HG03097 (cell line): ENCODE measurements around the gene NFIB.

Source experiments
- ATAC-seq: cut with Tn5 transposase; IDR thresholded peaks from one replicate; pipeline ENCODE4 v1.9.1; 2021; ENCODE audit not compliant: unreplicated experiment, low FRiP score

The NFIB gene

DNA sequence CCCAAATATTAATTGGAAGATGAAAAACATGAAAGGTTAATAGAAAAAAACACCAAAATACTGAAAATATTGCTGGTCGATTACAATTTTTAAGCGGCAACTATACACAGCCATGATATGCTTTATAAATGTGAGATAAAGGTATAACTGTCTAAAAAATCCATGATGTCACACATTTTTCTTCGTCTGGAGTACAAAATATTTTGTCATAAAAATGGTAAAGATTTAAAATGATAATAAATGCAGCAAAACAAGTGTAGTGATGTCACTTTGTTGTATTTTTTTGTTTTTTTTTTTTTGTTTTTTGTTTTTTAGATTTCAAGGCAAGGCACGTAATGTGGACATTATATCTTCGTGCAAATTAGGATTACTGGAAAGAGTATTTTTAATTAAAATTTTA, 227.4 kb downstream of the NFIB start:
- ATAC-seq, result no peak

DNA sequence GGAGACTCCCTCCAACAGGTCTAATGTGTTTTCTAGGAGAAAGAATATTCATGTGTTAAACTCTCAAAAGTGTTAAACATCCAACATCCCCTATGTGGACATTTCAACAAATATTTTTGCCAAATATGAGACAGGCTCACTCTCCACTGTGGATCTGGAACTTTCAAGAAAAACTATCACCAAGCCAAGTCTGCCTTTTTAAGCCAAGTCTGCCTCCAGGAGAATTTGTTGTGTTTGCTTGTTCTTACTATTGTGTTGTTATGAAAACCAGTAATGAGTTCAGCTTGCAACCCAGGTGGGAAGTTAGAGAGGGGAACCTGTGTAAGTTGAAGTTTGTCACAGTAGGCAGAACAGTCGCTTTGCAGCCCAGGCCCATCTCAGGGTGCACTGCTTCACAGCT, 228.1 kb downstream of the NFIB start:
- ATAC-seq, result no peak

DNA sequence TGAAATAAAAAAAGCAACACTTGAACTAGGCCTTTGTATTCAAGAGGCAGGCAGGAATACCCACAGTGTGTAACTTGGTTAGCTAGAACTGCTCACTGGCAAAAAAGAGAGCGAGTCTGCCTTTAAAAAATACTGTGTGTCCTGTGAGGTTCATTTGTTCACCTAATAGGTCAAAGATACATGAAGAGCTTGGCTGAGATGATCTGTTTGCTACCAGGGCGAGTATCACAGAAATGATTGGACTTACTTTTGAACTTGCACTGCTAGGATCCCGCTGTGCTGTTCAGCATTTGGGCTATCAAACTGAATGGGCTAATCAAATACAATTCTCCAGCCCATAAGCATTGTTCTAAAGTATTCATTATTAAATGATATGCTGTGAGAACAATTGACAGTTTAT, 229.1 kb downstream of the NFIB start:
- ATAC-seq, result no peak

DNA sequence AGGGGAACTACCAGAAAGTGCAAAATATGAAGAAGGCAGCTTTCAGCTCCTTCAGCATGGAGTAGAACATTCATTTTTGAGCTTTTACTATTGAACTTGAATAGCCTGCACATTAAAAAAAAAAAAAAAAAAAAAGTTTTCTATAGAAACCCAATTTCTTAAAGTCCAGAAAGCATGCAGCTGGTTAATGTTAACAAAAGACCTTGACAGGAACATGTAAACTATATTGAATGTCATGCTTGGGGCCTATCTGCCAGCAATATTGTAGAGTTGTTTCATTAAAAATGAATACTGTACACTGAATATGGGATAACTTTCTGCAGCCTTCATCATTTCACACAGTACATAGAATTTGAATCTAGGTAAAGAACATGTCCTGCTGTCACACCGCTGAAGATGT, 230.6 kb downstream of the NFIB start:
- no peak for ATAC-seq

DNA sequence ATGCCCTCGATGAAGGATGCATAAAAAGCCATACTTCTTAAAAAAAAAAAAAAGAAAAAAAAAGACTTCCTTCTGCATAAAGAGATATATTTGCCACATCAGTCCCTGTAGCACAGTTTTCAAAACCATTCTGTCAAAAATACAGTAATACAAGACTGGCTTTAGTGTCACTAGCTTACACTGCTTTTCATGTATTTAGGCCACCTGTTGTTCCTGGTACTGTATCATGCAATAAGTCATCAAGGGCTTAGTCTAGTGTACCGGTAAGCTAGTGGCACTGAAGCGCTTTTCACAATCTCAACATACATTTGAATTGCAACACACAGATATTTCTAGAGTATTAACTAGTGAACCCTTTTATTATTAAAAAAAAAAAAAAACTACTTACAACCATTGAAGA, 231.2 kb downstream of the NFIB start:
- ATAC-seq, result no peak

DNA sequence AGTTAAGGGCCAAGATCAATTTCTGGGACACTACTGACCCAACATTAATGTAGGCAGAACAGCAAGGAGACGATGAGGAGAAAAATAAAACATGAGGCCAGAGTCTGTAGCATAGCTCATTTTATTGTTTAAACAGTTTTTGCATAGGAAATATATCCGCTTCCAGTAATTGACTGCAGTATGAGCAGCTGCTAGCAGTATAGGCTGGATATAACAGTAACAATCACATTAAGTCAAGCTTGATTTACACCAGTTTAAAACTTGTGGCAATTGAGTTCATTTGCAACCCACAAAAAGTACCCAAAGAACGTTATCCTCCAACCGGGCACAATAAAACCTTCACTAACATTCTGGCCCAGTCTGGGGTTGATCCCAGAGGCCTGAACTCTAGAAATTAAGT, 232.2 kb downstream of the NFIB start:
- ATAC-seq, result no peak

DNA sequence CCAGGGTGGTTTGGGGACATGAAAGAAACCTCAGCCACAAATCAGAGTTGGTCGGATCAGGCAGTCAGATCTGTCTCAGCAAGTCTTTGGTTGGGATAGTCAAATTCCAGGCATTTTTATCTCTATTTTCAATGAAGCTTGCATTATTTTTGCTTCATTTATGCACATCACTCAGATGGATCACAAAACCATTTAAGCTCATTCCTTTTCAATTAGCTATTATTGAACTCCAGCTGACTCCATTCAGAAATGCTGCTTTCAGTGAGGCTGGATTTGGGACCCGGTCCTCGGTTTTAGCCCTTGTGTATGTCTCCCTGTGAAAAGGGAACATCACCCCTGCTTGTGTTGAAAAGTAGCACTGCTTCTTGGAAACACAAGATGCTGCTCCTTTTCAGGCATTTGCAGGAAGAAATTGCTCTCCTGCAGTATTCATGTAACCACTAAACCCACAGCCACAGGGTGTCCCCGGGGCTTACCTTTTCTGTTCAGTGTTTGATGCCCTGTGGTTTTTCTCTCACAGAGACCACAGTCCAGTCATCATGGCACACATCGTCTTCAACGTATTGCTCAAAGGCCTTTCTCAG, 232.9 kb downstream of the NFIB start:
- no peak for ATAC-seq

DNA sequence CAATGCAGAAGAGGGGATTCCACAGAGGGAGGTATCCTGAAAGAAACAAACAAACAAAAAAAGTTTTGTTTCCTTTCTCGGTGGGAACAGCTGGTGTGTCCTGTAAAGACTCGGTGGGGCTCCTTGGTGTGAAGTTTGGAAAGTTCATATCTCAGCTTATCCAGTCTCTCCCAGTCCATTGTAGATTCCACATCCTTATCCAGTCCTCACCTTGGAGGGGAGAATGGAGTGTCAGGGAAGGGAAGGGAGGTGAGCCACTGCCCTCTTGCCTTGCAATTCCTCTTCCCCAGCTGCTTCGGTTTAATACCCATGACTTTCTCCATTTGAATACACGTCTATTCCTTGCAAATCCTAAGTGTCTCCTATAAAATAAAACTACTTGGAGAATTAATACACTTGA, 234.5 kb downstream of the NFIB start:
- no peak for ATAC-seq

DNA sequence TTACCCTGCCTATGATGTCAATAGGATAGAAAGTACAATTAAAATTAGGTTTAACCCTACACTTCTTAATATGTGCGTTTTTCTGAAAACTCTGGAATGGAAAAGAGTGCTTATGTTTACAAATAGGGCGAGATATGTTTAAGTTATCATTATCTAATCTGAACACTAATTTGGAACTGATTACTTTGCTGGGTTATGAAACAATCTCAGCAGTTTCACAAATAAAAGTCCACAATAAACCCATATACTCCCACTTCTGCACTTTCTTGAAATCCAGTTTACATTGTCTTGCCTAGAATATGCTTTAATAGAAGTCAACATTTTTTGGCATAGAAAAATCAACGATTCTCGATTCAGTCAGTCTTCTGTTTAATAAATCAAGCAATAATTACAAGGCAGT, 236.3 kb downstream of the NFIB start:
- ATAC-seq, result no peak

DNA sequence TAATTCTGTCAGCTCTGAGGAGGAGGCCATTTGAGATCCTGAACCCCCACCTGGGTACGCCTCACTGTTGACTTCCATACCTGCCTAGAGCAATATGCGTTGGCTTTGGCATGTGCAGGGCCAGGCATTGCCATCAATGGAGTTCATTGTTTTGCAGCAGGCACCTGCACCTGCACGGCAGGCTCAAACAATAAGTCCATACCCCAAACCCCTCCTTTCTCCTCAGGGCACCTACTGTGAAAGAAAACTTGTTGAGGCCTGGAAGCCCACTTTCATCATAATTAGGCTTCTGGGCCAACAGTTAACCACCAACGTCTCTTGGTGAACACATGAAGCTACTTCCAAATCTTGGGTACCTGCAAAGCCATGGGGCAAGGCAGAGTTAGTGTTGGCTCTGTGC, 238.7 kb downstream of the NFIB start:
- no peak for ATAC-seq

DNA sequence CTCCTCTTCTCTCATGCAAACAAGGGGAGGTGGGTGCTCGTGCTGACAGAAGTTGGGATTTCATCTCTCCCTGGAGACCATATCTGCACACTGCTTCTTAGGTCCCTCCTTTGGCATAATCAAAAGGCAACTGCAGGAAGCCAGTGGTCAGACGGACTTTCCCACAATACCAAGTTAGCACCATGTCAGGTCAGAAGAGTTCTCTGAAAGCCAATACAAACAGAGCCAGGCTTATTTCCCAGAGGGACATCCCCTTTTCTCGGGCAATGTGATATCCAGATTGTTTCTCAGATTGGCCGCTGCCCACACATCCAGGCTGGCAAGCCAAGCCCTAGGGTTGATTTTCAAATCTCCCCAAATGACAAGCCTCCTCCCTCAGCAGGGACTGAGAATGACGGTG, 241.1 kb downstream of the NFIB start:
- no peak for ATAC-seq

DNA sequence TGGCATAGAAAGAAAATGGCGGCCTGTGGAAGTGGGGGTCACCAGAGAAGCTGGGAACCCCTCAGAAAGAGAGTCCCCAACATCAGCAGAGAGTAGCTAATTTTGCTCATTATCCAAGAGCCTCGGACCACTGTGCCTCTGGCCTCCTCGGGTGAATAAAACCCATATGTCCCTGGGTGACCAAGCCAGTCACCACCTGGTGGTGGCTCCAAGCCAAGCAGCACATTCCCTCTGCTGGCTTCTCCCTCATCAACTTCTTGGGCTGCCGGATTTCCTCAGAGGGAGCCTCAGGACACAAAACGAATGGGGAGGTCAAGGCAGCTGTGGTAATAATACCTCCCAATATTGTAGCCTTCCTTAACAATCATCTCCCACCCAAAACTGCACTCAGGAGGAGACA, 242.5 kb downstream of the NFIB start:
- no peak for ATAC-seq

DNA sequence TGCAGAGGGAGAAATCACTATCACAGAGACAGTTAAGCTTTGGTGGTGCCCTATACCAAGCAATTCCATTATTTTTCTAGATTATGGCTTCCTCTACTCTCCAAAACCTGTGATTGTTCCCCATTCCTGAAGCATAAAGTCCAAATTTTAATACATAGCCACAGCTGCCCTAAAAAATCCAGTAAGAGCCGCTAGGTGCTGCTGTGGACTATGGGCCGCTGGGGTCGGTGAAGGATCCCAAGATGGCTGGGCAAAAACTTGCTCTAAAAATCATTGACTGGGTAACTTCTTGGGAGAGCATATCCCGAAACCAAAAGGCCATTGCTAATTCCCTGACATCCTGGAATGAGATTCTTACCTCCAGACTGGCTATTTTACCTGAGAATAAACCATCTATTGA, 245.3 kb downstream of the NFIB start:
- ATAC-seq, result no peak

DNA sequence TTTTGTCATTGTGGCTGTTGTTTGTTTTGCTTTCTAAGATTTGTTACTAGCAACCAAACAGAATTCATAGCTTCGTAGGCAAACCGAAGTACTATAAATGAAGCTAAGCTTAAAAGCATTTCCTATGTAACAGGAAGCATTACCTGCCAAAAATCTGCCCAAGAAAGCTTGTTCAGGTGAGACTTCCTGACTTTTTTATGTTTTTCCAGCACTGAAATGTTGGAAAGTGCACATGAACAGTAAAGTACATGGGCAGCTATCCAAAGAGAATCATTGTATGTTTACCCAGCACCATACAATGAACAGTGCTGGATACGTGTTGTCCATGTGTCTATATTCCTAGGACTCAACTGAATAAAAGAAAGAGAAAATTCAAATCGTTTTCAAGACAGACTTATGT, 247.1 kb downstream of the NFIB start:
- no peak for ATAC-seq

DNA sequence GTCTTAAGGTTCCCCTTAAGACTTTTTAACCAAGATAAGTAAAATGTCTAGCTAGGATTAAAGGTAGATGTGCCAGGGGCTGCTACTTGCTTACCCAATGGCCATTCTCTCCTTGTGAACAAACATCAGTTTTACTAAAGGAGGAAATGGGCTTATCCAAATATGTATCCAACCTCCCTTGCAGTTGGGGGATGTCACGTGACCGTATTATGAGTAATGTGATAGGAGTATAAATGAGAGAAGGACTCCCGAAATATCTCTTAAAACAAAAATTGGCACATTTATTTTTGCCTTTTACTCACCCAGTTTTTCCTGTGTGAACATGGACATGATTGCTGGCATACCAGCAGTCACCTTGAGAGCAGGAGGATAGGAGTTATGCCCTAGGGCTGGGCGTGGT, 247.9 kb downstream of the NFIB start:
- no peak for ATAC-seq

DNA sequence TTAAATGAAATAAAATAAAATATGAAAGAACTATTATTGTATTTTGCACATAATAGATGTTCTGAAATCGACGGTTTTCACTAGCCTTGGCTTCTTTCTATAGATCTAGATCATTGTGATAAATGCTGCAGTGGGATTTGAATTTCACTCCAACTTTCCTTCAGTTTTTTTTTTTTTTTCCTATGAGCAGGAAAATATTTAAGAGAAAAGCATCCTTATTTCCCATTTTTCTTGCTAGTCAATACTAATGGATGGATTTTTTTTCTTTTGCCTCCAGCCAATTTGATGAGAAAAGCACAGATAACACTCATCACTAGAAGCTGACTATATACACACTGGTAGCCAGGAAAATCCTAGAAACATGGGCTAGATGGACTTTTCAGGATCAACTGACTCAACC, 249.0 kb downstream of the NFIB start:
- ATAC-seq, result no peak

DNA sequence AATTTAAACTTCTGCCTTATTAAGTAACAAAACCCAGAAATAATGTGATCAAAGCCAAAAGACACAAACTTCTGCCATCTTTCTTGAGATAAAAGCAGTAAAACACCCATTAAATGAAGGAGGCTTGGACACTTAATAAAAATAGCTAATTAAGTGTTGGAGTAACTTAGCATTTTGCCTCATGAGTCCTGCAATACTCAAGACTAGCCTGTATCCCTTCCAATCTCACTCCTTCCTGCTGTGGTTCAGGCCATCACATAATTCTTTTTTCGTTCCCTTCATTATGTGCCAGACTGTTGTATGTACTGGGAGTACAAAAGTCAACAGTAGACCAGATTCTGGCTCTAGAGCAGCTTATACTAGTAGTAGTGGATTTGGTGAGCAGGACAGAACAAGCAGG, 250.2 kb downstream of the NFIB start:
- no peak for ATAC-seq

DNA sequence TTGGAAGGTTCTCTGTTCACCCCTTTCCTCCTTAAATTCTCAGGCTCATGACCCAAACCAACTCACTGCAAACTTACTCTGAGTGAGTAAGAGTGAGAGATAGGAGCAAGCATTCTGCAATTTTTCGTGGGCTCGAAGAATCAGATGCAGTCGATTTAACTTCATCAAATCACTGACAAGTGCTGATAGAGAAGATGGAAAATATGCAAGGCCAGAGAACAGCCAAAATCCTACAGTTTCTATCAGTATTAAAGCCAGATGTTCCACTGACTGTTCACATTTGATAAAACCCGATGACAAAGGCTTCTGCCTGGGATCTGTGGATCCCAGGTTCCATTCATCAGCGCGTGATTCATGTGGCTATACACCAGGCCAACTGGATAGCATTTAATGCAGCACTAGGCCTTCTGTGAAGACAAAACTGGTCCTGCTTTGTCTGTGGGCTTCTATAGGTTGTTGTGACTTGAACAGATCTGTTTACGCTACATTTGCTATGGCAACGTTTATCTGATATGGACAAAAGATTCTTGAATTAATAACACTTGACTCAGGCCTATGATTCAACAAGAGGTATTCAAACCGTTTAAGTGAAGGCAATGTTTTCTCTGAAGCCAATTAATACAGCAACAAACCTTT, 251.2 kb downstream of the NFIB start:
- ATAC-seq, result no peak

DNA sequence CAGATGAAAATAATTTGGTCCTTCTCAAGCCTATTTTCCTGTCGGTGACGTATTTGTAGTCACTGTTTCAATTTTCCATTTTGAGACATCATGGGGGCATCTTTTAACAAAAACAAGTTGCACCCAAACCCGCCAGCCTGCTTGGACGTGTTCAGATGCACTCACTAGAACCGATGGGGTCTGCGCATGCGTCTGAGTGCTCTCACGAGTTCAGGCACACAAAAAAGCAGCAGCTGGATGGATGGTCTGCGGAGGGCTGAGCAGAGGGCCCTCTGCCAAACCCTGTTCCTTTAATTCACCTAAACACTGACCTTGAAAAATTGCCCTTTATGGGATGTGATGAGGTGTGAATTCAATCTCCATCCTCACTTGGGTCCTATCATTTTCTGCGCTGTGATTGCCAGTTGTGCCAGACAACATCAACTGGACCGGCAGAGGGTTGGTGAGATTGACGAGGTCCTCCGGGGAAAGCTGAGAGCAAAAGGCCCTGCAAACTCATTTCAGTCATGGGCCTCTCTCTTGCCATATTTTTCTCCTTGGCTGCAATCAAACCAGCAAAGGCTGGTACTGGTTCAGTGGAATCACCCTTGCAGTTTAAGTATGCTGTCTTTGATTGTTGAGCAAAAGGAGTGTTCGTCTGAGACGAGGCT, 251.9 kb downstream of the NFIB start:
- ATAC-seq, result no peak

DNA sequence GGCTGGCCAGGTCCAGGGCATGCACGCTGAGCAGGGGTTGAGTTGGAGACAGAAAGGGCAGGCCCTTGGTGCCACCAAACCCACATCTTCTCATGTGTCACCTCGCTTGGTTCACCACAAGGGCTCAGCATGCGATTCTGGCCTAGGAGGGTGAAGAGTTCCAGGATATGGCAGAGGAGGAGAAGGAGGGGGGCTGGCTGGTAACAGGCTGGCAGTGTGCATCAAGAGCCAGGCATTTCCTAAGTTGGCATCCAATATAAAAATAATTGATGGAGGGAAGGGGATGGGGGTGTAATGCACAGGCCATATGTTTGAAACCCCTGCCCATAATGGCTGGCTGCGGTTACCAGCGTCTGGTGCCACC, 255.6 kb downstream of the NFIB start:
- no peak for ATAC-seq

DNA sequence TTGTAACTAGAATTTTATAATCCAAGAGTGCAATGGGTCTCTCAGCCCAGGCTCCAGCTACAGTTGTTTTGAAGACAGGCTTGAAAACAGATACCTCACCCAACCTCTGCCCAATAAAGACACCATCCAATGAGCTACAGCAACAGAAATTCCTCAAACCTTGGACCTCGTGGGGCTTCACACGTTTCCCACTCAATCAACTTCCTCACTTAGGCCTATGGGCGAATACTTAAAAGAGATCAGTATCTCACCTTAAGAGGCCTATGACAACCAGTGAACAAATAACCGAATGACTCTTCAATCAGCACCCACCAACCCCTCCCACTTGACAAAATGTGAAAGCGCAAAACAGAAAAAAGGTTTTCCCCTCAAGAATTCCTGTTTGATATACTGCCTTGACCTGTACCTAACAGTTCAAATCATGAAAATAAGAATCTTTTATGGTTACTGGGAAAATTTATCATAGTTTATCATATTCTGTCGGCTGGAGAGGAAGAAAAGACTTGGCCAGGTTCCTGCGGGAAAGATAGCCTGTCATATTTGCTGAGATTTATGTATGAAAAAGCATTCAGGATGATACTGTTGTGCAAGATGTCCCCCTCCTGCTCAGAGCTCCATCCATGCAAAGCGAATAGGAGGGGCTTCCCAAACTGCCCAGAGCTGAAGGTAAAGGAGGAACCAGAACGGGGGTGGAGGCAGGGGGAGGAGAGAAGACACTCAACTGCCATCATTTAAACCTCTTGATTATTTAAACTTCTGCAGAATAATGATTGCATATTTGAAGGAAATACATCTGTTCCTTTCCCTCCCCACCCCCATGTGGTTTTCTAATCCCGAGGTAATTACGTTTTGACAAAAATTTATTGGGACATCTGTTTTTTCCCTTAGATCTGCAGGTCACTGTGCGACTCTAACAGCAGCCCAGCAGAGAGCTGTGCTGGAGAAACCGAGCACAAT, 256.3 kb downstream of the NFIB start:
- ATAC-seq, result no peak
